Measurements from ENCODE around the gene PHF2.

The PHF2 gene

GRCh38 chr9:93640027-93640426, 63.6 kb downstream of the PHF2 start:
- TF ChIP-seq CTCF (IDR thresholded peaks at IDR 0.05; ENCODE audit: insufficient read depth, low read depth, low read length, missing control alignments): no peak
- no peak for DNase-seq (ENCODE audit: low read depth)
- H3K4me3 ChIP-seq (ENCODE audit: low read depth, low read length): no peak overlapping the region

- DNase-seq (ENCODE audit: low read depth): no peak
- H3K4me3 ChIP-seq (ENCODE audit: low read depth, low read length): no peak overlapping the region
- TF ChIP-seq CTCF (IDR thresholded peaks at IDR 0.05; ENCODE audit: insufficient read depth, low read depth, low read length, missing control alignments): no peak
Observed at GRCh38 chr9:93642961-93643360, 66.6 kb downstream of the PHF2 start.

GRCh38 chr9:93644397-93645088, 68.2 kb downstream of the PHF2 start:
- no peak for DNase-seq (ENCODE audit: low read depth)
- no peak overlapping the region for H3K4me3 ChIP-seq (ENCODE audit: low read depth, low read length)
- no peak for TF ChIP-seq CTCF (IDR thresholded peaks at IDR 0.05; ENCODE audit: insufficient read depth, low read depth, low read length, missing control alignments)

GRCh38 chr9:93645149-93645889, 68.9 kb downstream of the PHF2 start:
- no peak for DNase-seq (ENCODE audit: low read depth)
- TF ChIP-seq CTCF (IDR thresholded peaks at IDR 0.05; ENCODE audit: insufficient read depth, low read depth, low read length, missing control alignments): no peak
- H3K4me3 ChIP-seq (ENCODE audit: low read depth, low read length): no peak overlapping the region

GRCh38 chr9:93645921-93646639, 69.7 kb downstream of the PHF2 start:
- no peak for TF ChIP-seq CTCF (IDR thresholded peaks at IDR 0.05; ENCODE audit: insufficient read depth, low read depth, low read length, missing control alignments)
- no peak for DNase-seq (ENCODE audit: low read depth)
- no peak overlapping the region for H3K4me3 ChIP-seq (ENCODE audit: low read depth, low read length)

- no peak overlapping the region for H3K4me3 ChIP-seq (ENCODE audit: low read depth, low read length)
- DNase-seq (ENCODE audit: low read depth): no peak
- no peak for TF ChIP-seq CTCF (IDR thresholded peaks at IDR 0.05; ENCODE audit: insufficient read depth, low read depth, low read length, missing control alignments)
Observed at GRCh38 chr9:93646640-93647178, 70.3 kb downstream of the PHF2 start.
